GM12878 (cell line): ENCODE measurements around the gene AKAP8. TPM values are rescaled to one million over a fixed set of nuclear protein-coding genes. Genes with fewer than 3 reads are reported as not detected.

ENCODE experiments used
- ATAC-seq: fragments of 200-7000 bp; cut with Tn5 transposase; 3 replicates; pipeline ENCODE4 v1.9.1; 2020; ENCODE audit warnings: mild to moderate bottlenecking, moderate library complexity
- BruUV-seq: library from RNA; stranded (reverse); fragments of 400-500 nt; replicated peaks from 2 replicates; lab custom pipeline; 2021; lab: Mats Ljungman, UMichigan
- CTCF ChIA-PET: fragments of 300-600 bp; sonication (Branson Sonifier 250); formaldehyde crosslinking; extraction: SDS; loops from one replicate; lab custom pipeline; 2021; ENCODE audit warnings: inconsistent platforms; lab: Yijun Ruan, JAX
- POLR2A ChIA-PET: fragments of 350-600 bp; formaldehyde crosslinking; extraction: SDS; loops from one replicate; lab custom pipeline; 2021; ENCODE audit warnings: inconsistent platforms; lab: Charles Lee
- RAD21 ChIA-PET: fragments of 300-600 bp; sonication (Branson Sonifier 250); formaldehyde crosslinking; loops from one replicate; lab custom pipeline; 2023; ENCODE audit warnings: antibody characterized with exemption; ENCODE audit not compliant: unreplicated experiment; lab: Charles Lee
- SMC1A ChIA-PET: fragments of 300-600 bp; sonication (Branson Sonifier 250); formaldehyde crosslinking; loops from one replicate; lab custom pipeline; 2023; ENCODE audit not compliant: unreplicated experiment, uncharacterized antibody; lab: Charles Lee
- DNase-seq: peaks from one replicate; pipeline ENCODE4 v3.0.0-alpha.2; 2011; ENCODE audit warnings: low read depth, low spot score
- FAIRE-seq: peaks from 3 replicates; lab custom pipeline; 2011; peaks lifted over from hg19 to GRCh38; lab: Jason Lieb, UNC
- H2AFZ ChIP-seq: 2 replicates; pipeline ENCODE4 v1.6.0; 2011; ENCODE audit warnings: low read depth, low read length, control low read depth; ENCODE audit not compliant: control insufficient read depth
- H3K27ac ChIP-seq: 2 replicates; pipeline ENCODE4 v1.5.1; 2011; ENCODE audit warnings: control low read depth; ENCODE audit not compliant: control insufficient read depth, insufficient read depth
- H3K27me3 ChIP-seq, 2 experiments: replicated peaks in 1 of 2; 2 replicates each; pipeline versions ENCODE4 v1.6.0 to v1.6.1; 2011; ENCODE audit warnings: low read length in 1 of 2; ENCODE audit not compliant: control insufficient read depth in 2 of 2, insufficient read depth in 2 of 2
- H3K36me3 ChIP-seq, 2 experiments: 2 replicates each; pipeline ENCODE4 v1.5.1; 2011; ENCODE audit warnings: low read length in 1 of 2; ENCODE audit not compliant: control insufficient read depth in 2 of 2, insufficient read depth in 2 of 2
- H3K4me1 ChIP-seq: 2 replicates; pipeline ENCODE4 v1.6.1; 2011; ENCODE audit warnings: mild to moderate bottlenecking, low read length, moderate library complexity, mixed read lengths; ENCODE audit not compliant: control insufficient read depth, insufficient read depth
- H3K4me2 ChIP-seq: 2 replicates; pipeline ENCODE4 v1.6.0; 2011; ENCODE audit warnings: control low read depth; ENCODE audit not compliant: control insufficient read depth, insufficient read depth
- H3K4me3 ChIP-seq: fragments of 200-600 bp; sonication (generic); 2 replicates; pipeline ENCODE4 v1.5.1; 2016
- H3K79me2 ChIP-seq: 2 replicates; pipeline ENCODE4 v1.6.0; 2011; ENCODE audit warnings: low read length; ENCODE audit not compliant: control insufficient read depth, insufficient read depth
- H3K9ac ChIP-seq: 2 replicates; pipeline ENCODE4 v1.8.0; 2011; ENCODE audit warnings: low read length, control low read depth, mixed read lengths; ENCODE audit not compliant: control insufficient read depth, insufficient read depth
- H3K9me3 ChIP-seq: replicated peaks from 3 replicates; pipeline ENCODE4 v1.5.1; 2011; ENCODE audit warnings: mild to moderate bottlenecking, low read length; ENCODE audit not compliant: control insufficient read depth, insufficient read depth
- H4K20me1 ChIP-seq: 2 replicates; pipeline ENCODE4 v1.6.0; 2011; ENCODE audit not compliant: control insufficient read depth, insufficient read depth
- BCL11A ChIP-seq: IDR thresholded peaks from 2 replicates; pipeline ENCODE4 v1.6.1; 2011; ENCODE audit warnings: low read depth, low read length
- BHLHE40 ChIP-seq, 2 experiments: fragments of 450-650 bp in 1 of 2; IDR thresholded peaks; 2 replicates each; pipeline ENCODE4 v1.6.1; 2011 to 2017; ENCODE audit warnings: low read depth in 2 of 2, borderline replicate concordance in 1 of 2, improper control_type of control experiment in 1 of 2, low read length in 1 of 2, mild to moderate bottlenecking in 1 of 2
- CBX5 ChIP-seq: sonication (generic); IDR thresholded peaks from 2 replicates; pipeline ENCODE4 v1.6.1; 2016; ENCODE audit warnings: low read depth, moderate library complexity, mild to moderate bottlenecking, inconsistent platforms
- FOXK2 ChIP-seq: fragments of 450-650 bp; IDR thresholded peaks from 2 replicates; pipeline ENCODE4 v1.6.1; 2017; ENCODE audit warnings: mild to moderate bottlenecking, moderate library complexity
- HDAC2 ChIP-seq: fragments of 200-600 bp; sonication (generic); IDR thresholded peaks from 2 replicates; pipeline ENCODE4 v1.6.1; 2017
- LARP7 ChIP-seq: fragments of 450-650 bp; IDR thresholded peaks from 2 replicates; pipeline ENCODE4 v1.6.1; 2017; ENCODE audit warnings: mild to moderate bottlenecking
- MEF2A ChIP-seq: IDR thresholded peaks from 2 replicates; pipeline ENCODE4 v1.6.1; 2011; ENCODE audit warnings: low read depth, mild to moderate bottlenecking, low read length, moderate library complexity; ENCODE audit not compliant: insufficient read depth
- RAD21 ChIP-seq: IDR thresholded peaks from 2 replicates; pipeline ENCODE4 v1.6.1; 2011; ENCODE audit warnings: mild to moderate bottlenecking, low read depth, low read length, moderate library complexity; ENCODE audit not compliant: insufficient read depth
- RELA ChIP-seq: fragments of 450-650 bp; IDR thresholded peaks from 2 replicates; pipeline ENCODE4 v1.8.0; 2014; ENCODE audit warnings: borderline replicate concordance; ENCODE audit not compliant: partially characterized antibody
- SMARCA5 ChIP-seq: fragments of 450-650 bp; IDR thresholded peaks from 2 replicates; pipeline ENCODE4 v1.6.1; 2017; ENCODE audit warnings: mild to moderate bottlenecking
- SREBF1 ChIP-seq: IDR thresholded peaks from 2 replicates; pipeline ENCODE4 v1.6.1; 2012; ENCODE audit warnings: mild to moderate bottlenecking, low read length
- TCF12 ChIP-seq: IDR thresholded peaks from 2 replicates; pipeline ENCODE4 v1.6.1; 2011; ENCODE audit warnings: low read depth, mild to moderate bottlenecking, low read length
- WRNIP1 ChIP-seq: IDR thresholded peaks from 2 replicates; pipeline ENCODE4 v1.6.1; 2011; ENCODE audit warnings: low read depth, low read length, improper control_type of control experiment, borderline replicate concordance
- ZNF274 ChIP-seq: IDR thresholded peaks from one replicate; pipeline ENCODE4 v1.8.0; 2011; ENCODE audit not compliant: insufficient read length, insufficient read depth
- ZNF384 ChIP-seq: IDR thresholded peaks from 2 replicates; pipeline ENCODE4 v1.6.1; 2012; ENCODE audit warnings: low read depth, mild to moderate bottlenecking, low read length, improper control_type of control experiment, borderline replicate concordance
- WGBS: methylation state at CpG from one replicate; pipeline ENCODE4 v1.1.6; 2016; ENCODE audit warnings: low lambda C conversion rate; ENCODE audit not compliant: insufficient replicate concordance, insufficient coverage; ENCODE audit errors: missing lambda C conversion rate; 5-methylcytosine and 5-hydroxymethylcytosine counted together
- in situ Hi-C: fragments of 300-500 bp; cut with MboI; formaldehyde crosslinking; loops from 9 replicates; pipeline ENCODE4 v1.14.3; 2018; ENCODE audit warnings: mixed read lengths
- intact Hi-C: fragments of 100-400 bp; cut with micrococcal nuclease; formaldehyde crosslinking; loops from one replicate; pipeline ENCODE4 v1.14.2; 2022; ENCODE audit not compliant: unreplicated experiment
- polyA plus RNA-seq, 11 experiments: library from polyadenylated mRNA; depleted of rRNA in 4 of 11; unstranded in 6 of 11; stranded (reverse) in 5 of 11; fragments of >200 nt; fragmentation: Nextera tagmentation in 4 of 11; fragmentation: Illumina TruSeq in 1 of 11; extraction: Ambion mirVana in 4 of 11; extraction: Trizol in 1 of 11; gene quantifications; 1 replicate in 1 of 11; 2 replicates in 10 of 11; pipeline versions ENCODE4 v1.2.1 to v1.2.3, GENCODE V29; 2011 to 2016; ENCODE audit warnings: inconsistent platforms in 2 of 11, missing spikeins in 2 of 11, low read depth in 1 of 11
- total RNA-seq, 4 experiments: library from RNA; depleted of rRNA in 3 of 4; stranded (reverse); fragments of >200 nt in 3 of 4; fragmentation: Illumina TruSeq in 1 of 4; extraction: Trizol in 1 of 4; gene quantifications; 2 replicates each; pipeline versions ENCODE4 v1.2.1 to v1.2.3, GENCODE V29; 2013 to 2021
- TF ChIP-seq, protein P1 (sequence below): IDR thresholded peaks from 2 replicates; pipeline ENCODE4 v1.6.1; 2011; ENCODE audit warnings: mild to moderate bottlenecking, low read depth, low read length, moderate library complexity; ENCODE audit not compliant: insufficient replicate concordance
- TF ChIP-seq, protein P2 (sequence below): IDR thresholded peaks from 2 replicates; pipeline ENCODE4 v1.6.1; 2011; ENCODE audit warnings: borderline replicate concordance, low read depth, mild to moderate bottlenecking, moderate library complexity, low read length; ENCODE audit not compliant: insufficient read depth, poor library complexity, severe bottlenecking
- TF ChIP-seq, protein P3 (sequence below): IDR thresholded peaks from 2 replicates; pipeline ENCODE4 v1.6.1; 2012; ENCODE audit warnings: low read depth, low read length, improper control_type of control experiment

The AKAP8 gene
- total and polyA plus RNA-seq, 10 of the 15 experiments (the other 5 are each of a cell fraction or from before 2014, with no cell fraction given), result 5.3 to 57.7 (median 20.6) TPM

DNA sequence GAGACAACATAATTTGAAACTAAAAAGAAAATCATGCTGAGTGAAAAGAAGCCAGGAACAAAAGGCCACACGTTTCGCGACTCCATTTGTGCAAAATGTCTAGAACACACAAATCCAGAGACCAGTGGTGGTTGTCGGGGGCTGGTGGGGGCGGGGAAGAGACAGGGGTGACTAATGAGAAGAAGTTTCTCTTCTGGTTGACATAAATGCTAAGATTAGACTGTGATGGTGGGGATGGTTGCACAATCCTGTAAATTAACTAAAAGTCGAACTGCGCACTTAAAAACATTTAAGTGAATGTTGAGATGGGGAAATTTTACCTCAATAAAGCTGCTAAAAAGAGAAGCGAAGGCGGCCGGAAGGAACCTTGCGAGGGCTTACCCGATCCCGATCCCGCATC lies 7.1 kb downstream of the AKAP8 start:
- ChIA-PET SMC1A (no interaction called here), POLR2A (no interaction called here), CTCF (interaction anchor here (0.6 to 1.1 kb wide), 2 partner anchors 15 to 25 kb away, joined by 3 read pairs; no protein-coding TSS in a partner anchor), RAD21 (no interaction called here)
- Histone ChIP-seq H2AFZ (no peak overlapping the region), H3K27ac (no peak overlapping the region), H3K36me3 (peaks cover 11 to 52% of the 10 kb centered on the region in 2 experiments; a peak in 3 of 4 replicates), H3K4me1 (0 out of 2 replicates have a peak, but pooled peaks cover 2% of the 10 kb centered on the region), H3K9me3 (no peaks in the 10 kb centered on the region), H3K27me3 (no peaks in the 10 kb centered on the region), H3K79me2 (peaks cover 38% of the 10 kb centered on the region), H3K9ac (no peak overlapping the region), H3K4me2 (no peak overlapping the region), H3K4me3 (no peak overlapping the region), H4K20me1 (0 out of 2 replicates have a peak, but pooled peaks cover 5% of the 10 kb centered on the region)
- intact Hi-C loops (no loop called here), in situ Hi-C loops (no loop called here)
- FAIRE-seq (no peak), DNase-seq (no peak), ATAC-seq (no peak)
- no peak for TF ChIP-seq HDAC2
- TF ChIP-seq BCL11A, result no peak
- TF ChIP-seq, protein P1, sequence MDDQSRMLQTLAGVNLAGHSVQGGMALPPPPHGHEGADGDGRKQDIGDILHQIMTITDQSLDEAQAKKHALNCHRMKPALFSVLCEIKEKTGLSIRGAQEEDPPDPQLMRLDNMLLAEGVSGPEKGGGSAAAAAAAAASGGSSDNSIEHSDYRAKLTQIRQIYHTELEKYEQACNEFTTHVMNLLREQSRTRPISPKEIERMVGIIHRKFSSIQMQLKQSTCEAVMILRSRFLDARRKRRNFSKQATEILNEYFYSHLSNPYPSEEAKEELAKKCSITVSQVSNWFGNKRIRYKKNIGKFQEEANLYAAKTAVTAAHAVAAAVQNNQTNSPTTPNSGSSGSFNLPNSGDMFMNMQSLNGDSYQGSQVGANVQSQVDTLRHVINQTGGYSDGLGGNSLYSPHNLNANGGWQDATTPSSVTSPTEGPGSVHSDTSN, result no peak
- no peak for TF ChIP-seq BHLHE40 (IDR thresholded peaks at IDR 0.05; ENCODE audit: borderline replicate concordance in 1 of 2, low read depth in 2 of 2, low read length in 1 of 2)
- no peak for TF ChIP-seq RELA
- TF ChIP-seq SREBF1, result no peak
- TF ChIP-seq FOXK2, result no peak
- no peak for TF ChIP-seq RAD21
- TF ChIP-seq SMARCA5, result no peak
- TF ChIP-seq, protein P2, sequence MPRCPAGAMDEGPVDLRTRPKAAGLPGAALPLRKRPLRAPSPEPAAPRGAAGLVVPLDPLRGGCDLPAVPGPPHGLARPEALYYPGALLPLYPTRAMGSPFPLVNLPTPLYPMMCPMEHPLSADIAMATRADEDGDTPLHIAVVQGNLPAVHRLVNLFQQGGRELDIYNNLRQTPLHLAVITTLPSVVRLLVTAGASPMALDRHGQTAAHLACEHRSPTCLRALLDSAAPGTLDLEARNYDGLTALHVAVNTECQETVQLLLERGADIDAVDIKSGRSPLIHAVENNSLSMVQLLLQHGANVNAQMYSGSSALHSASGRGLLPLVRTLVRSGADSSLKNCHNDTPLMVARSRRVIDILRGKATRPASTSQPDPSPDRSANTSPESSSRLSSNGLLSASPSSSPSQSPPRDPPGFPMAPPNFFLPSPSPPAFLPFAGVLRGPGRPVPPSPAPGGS, result no peak
- TF ChIP-seq CBX5, result no peak
- TF ChIP-seq MEF2A, result no peak
- TF ChIP-seq TCF12, result no peak
- no peak for TF ChIP-seq ZNF274
- TF ChIP-seq ZNF384, result no peak
- TF ChIP-seq LARP7, result no peak
- TF ChIP-seq, protein P3, sequence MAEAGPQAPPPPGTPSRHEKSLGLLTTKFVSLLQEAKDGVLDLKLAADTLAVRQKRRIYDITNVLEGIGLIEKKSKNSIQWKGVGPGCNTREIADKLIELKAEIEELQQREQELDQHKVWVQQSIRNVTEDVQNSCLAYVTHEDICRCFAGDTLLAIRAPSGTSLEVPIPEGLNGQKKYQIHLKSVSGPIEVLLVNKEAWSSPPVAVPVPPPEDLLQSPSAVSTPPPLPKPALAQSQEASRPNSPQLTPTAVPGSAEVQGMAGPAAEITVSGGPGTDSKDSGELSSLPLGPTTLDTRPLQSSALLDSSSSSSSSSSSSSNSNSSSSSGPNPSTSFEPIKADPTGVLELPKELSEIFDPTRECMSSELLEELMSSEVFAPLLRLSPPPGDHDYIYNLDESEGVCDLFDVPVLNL, result no peak
- no peak for TF ChIP-seq WRNIP1
- BruUV-seq, result no TSS peak
- 86% methylated on average over 14 of the region's 14 CpGs for WGBS
